ENCODE results near the gene TOMM5. TPM values are rescaled to one million over a fixed set of nuclear protein-coding genes. Genes with fewer than 3 reads are reported as not detected.

Gene TOMM5
- total RNA-seq, 1 experiment from 2014 or later: 161 TPM

DNA sequence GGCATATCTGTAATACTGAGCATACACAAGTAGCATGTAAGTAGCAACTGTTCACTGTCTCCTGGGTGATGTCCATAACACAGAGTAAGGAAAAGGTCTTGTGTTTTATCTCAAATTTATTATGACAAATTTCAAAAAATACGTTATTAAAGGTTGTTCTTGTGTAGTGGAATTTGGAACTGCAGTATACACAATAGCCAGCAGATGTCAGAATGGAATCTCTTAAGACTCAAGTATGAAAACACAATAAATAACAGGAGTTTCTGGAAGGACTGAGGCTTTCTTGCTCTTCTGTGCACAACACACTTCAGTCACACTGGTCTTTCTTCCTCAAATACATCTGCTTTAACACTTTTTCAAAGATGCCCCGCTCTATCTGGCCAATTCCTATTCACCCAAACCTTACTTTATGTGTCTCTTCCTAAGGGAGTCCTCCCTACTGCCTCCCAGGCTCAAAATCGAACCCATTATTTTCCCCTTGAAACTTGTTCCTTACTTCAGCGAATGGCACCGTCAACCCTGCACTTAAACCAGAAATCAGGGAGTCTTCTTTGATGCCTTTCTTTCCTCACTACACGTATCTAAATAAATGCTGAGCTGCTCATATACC, 9.7 kb downstream of the TOMM5 start:
- Histone ChIP-seq H3K27me3 (ENCODE audit: insufficient read depth, low read length) (no peaks in the 10 kb centered on the region), H3K9ac (ENCODE audit: low read length) (no peak overlapping the region), H3K36me3 (ENCODE audit: control insufficient read depth in 1 of 2, insufficient read depth in 2 of 2, low read length in 2 of 2) (peaks cover 53 to 62% of the 10 kb centered on the region in 2 experiments), H3K9me2 (ENCODE audit: insufficient read depth) (no peaks in the 10 kb centered on the region), H3K4me1 (ENCODE audit: control insufficient read depth in 1 of 2, insufficient read depth in 2 of 2, low read length in 2 of 2) (no peaks in the 10 kb centered on the region), H3K9me3 (ENCODE audit: control insufficient read depth in 1 of 2, insufficient read depth in 1 of 2, low read depth in 1 of 2, low read length in 2 of 2) (no peaks in the 10 kb centered on the region), H3K27ac (ENCODE audit: low read depth, low read length) (no peak overlapping the region), H4K20me1 (ENCODE audit: insufficient read depth) (peaks cover 39% of the 10 kb centered on the region; the same call in 1 of the 2 replicates), H2AFZ (ENCODE audit: low read depth, low read length, poor library complexity, severe bottlenecking) (no peak overlapping the region), H3K4me3 (replicated peaks in 1 of 2; ENCODE audit: low read depth in 1 of 2, low read length in 2 of 2) (no peak overlapping the region), H3K4me2 (ENCODE audit: low read length) (no peak overlapping the region), H3K79me2 (ENCODE audit: insufficient read depth, low read length) (peaks cover 98% of the 10 kb centered on the region)
- RAD21 ChIA-PET (ENCODE audit: low non-redundant PET in 1 of 2, low total read pairs in 2 of 2, uncharacterized antibody in 2 of 2, unreplicated experiment in 2 of 2): no interaction called here
- intact Hi-C loops (cut with micrococcal nuclease): loop anchor here (2.0 to 10.0 kb wide), 5 partner anchors 98 to 822 kb away; partner anchors contain the start of genes EXOSC3 and POLR1E
- no peak for TF ChIP-seq CEBPB (IDR thresholded peaks at IDR 0.05; ENCODE audit: low read depth)
- TF ChIP-seq RAD21 (IDR thresholded peaks at IDR 0.05; ENCODE audit: low read depth): peak; percentile 65
- TF ChIP-seq, protein P1, sequence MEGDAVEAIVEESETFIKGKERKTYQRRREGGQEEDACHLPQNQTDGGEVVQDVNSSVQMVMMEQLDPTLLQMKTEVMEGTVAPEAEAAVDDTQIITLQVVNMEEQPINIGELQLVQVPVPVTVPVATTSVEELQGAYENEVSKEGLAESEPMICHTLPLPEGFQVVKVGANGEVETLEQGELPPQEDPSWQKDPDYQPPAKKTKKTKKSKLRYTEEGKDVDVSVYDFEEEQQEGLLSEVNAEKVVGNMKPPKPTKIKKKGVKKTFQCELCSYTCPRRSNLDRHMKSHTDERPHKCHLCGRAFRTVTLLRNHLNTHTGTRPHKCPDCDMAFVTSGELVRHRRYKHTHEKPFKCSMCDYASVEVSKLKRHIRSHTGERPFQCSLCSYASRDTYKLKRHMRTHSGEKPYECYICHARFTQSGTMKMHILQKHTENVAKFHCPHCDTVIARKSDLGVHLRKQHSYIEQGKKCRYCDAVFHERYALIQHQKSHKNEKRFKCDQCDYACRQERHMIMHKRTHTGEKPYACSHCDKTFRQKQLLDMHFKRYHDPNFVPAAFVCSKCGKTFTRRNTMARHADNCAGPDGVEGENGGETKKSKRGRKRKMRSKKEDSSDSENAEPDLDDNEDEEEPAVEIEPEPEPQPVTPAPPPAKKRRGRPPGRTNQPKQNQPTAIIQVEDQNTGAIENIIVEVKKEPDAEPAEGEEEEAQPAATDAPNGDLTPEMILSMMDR (IDR thresholded peaks at IDR 0.05 in 2 of 3, conservative IDR thresholded peaks at IDR 0.05 in 1 of 3; ENCODE audit: borderline replicate concordance in 1 of 3, insufficient read depth in 1 of 3, low read depth in 2 of 3, low read length in 2 of 3): peak; percentile 34 to 73 (median 57); a peak in 5 of 6 replicates
- ATAC-seq (peak; percentile 71), DNase-seq (ENCODE audit: low read depth, low spot score) (peak; percentile 42)
- CTCF ChIA-PET: interaction anchor here (1.3 kb wide), 1 partner anchor 25 kb away, joined by 3 read pairs; no protein-coding TSS in a partner anchor
- POLR2A ChIA-PET: no interaction called here
- no TSS peak for BruUV-seq (replicated peaks)

DNA sequence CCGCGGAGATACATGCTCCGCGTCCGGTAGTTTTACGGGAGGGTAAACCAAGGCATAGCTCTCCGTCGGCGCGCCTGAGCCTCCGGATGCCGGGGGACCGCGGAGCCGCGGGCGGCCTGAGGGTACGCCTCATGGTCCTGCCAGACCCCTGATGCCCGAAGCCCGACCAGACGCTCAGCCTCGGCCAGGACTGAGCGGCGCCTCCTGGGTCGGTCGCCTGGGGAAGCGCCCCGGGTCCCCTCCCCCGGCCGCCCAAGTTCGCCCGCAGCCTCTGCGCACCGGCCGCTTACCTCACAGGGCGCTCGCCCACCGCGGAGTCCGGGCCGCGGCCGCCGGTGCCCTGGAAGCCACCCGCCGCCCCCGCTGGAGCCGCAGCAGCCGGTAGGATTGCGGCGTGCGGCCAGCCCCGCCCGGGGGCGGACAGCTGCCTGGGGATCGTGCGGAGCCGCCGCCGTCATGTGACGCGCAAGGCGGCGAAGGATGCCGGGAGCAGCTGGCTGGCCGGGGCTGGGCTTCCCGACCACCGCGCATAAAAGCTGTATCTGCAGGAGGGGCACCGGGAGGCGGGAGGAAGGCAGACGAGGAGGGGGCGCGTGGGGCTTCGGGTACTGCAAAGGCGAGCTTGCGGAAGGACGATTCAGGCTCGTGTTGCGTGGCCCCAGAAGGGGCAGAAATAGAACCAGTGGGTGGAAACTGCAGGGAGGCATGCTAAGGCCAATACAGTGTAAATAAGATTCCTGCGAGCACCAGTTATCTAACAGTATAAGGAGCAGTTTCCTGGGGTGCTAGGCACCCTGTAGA, 16.3 kb downstream of the TOMM5 start, which contains the start of gene FBXO10:
TSS of gene FBXO10 (minus strand) at position 460 of the 801 bp plus-strand sequence. CDS start 34,612 bp downstream, outside the sequence.
- H3K4me1 ChIP-seq (ENCODE audit: control insufficient read depth in 1 of 2, insufficient read depth in 2 of 2, low read length in 2 of 2): no peaks in the 10 kb centered on the region
- ChIA-PET RAD21 (ENCODE audit: low non-redundant PET in 1 of 2, low total read pairs in 2 of 2, uncharacterized antibody in 2 of 2, unreplicated experiment in 2 of 2) (no interaction called here), CTCF (no interaction called here), POLR2A (no interaction called here)
- no peak within 1 kb of the TSS for H2AFZ ChIP-seq (ENCODE audit: low read depth, low read length, poor library complexity, severe bottlenecking)
- DNase-seq (ENCODE audit: low read depth, low spot score) (no peak), ATAC-seq (no peak)
- intact Hi-C loops (cut with micrococcal nuclease): no loop called here
- H3K4me2 ChIP-seq (ENCODE audit: low read length): no peak within 1 kb of the TSS
- H3K27ac ChIP-seq (ENCODE audit: low read depth, low read length): no peak within 1 kb of the TSS
- BruUV-seq (replicated peaks): no TSS peak
- no peaks in the 10 kb centered on the region for H3K27me3 ChIP-seq (ENCODE audit: insufficient read depth, low read length)
- no peak within 1 kb of the TSS for H3K9ac ChIP-seq (ENCODE audit: low read length)
- peaks cover 8% of the 10 kb centered on the region; the same call in 1 of the 2 replicates for H4K20me1 ChIP-seq (ENCODE audit: insufficient read depth)
- peaks cover 10 to 12% of the 10 kb centered on the region in 2 experiments; a peak in 3 of 4 replicates for H3K36me3 ChIP-seq (ENCODE audit: control insufficient read depth in 1 of 2, insufficient read depth in 2 of 2, low read length in 2 of 2)
- no peaks in the 10 kb centered on the region for H3K9me2 ChIP-seq (ENCODE audit: insufficient read depth)
- H3K9me3 ChIP-seq (ENCODE audit: control insufficient read depth in 1 of 2, insufficient read depth in 1 of 2, low read depth in 1 of 2, low read length in 2 of 2): no peaks in the 10 kb centered on the region
- H3K79me2 ChIP-seq (ENCODE audit: insufficient read depth, low read length): peaks cover 75% of the 10 kb centered on the region
- no peak within 1 kb of the TSS for H3K4me3 ChIP-seq (replicated peaks in 1 of 2; ENCODE audit: low read depth in 1 of 2, low read length in 2 of 2)
- no peak for TF ChIP-seq CEBPB (IDR thresholded peaks at IDR 0.05; ENCODE audit: low read depth)
- TF ChIP-seq, protein P2, sequence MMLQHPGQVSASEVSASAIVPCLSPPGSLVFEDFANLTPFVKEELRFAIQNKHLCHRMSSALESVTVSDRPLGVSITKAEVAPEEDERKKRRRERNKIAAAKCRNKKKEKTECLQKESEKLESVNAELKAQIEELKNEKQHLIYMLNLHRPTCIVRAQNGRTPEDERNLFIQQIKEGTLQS (IDR thresholded peaks at IDR 0.05): no peak
- no peak for TF ChIP-seq SIN3A (IDR thresholded peaks at IDR 0.05; ENCODE audit: low read depth)
- TF ChIP-seq SRF (IDR thresholded peaks at IDR 0.05; ENCODE audit: low read depth): no peak
- TF ChIP-seq, protein P1 (IDR thresholded peaks at IDR 0.05 in 2 of 3, conservative IDR thresholded peaks at IDR 0.05 in 1 of 3; ENCODE audit: borderline replicate concordance in 1 of 3, insufficient read depth in 1 of 3, low read depth in 2 of 3, low read length in 2 of 3): no peak
- no peak for TF ChIP-seq EGR1 (IDR thresholded peaks at IDR 0.05; ENCODE audit: low read depth)
- TF ChIP-seq RAD21 (IDR thresholded peaks at IDR 0.05; ENCODE audit: low read depth): no peak
- no peak for TF ChIP-seq SP1 (IDR thresholded peaks at IDR 0.05; ENCODE audit: low read depth)
- TF ChIP-seq POLR2A (IDR thresholded peaks at IDR 0.05; ENCODE audit: borderline replicate concordance, extremely low read depth, insufficient read depth, insufficient read length): no peak
- TF ChIP-seq, protein P3, sequence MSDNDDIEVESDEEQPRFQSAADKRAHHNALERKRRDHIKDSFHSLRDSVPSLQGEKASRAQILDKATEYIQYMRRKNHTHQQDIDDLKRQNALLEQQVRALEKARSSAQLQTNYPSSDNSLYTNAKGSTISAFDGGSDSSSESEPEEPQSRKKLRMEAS (IDR thresholded peaks at IDR 0.05): no peak
- TF ChIP-seq FOSL1 (IDR thresholded peaks at IDR 0.05; ENCODE audit: low read depth): no peak
- no peak for TF ChIP-seq CBX3 (IDR thresholded peaks at IDR 0.05; ENCODE audit: low read depth)
